GM04503 (cell line): ENCODE measurements around the gene CRNN.
A peak's percentile ranks its signal among the peaks of the same experiment; 100 is the strongest.

ENCODE experiments used
- DNase-seq: peaks from one replicate; pipeline ENCODE4 v3.0.0-alpha.2; 2012; ENCODE audit warnings: low read depth

CRNN gene

GRCh38 chr1:152419917-152420316 lies 5.9 kb upstream of the CRNN start:
- no peak for DNase-seq

- no peak for DNase-seq
These were observed 1.6 kb upstream of the CRNN start for GRCh38 chr1:152415454-152416227.

GRCh38 chr1:152412756-152413155 lies 1.3 kb downstream of the CRNN start:
- DNase-seq = no peak

- DNase-seq = no peak
These were observed 2.9 kb downstream of the CRNN start for GRCh38 chr1:152411134-152411533.

- DNase-seq = peak; percentile 5
These were observed 3.5 kb downstream of the CRNN start for GRCh38 chr1:152410599-152410998.

- no peak for DNase-seq
These were observed 4.0 kb downstream of the CRNN start for GRCh38 chr1:152410028-152410427.

GRCh38 chr1:152408664-152409063 lies 5.4 kb downstream of the CRNN start:
- no peak for DNase-seq

GRCh38 chr1:152398812-152399698 lies 15.0 kb downstream of the CRNN start:
- no peak for DNase-seq

- DNase-seq = no peak
These were observed 16.6 kb downstream of the CRNN start for GRCh38 chr1:152397474-152397873.

GRCh38 chr1:152394151-152394550 lies 19.9 kb downstream of the CRNN start:
- DNase-seq = no peak

- no peak for DNase-seq
These were observed 21.2 kb downstream of the CRNN start for GRCh38 chr1:152392909-152393308.

GRCh38 chr1:152388889-152389288 lies 25.2 kb downstream of the CRNN start:
- DNase-seq = no peak

GRCh38 chr1:152386940-152387339 lies 27.1 kb downstream of the CRNN start:
- DNase-seq = no peak

- DNase-seq = no peak
These were observed 33.1 kb downstream of the CRNN start for GRCh38 chr1:152380932-152381331.

- DNase-seq = no peak
These were observed 39.6 kb downstream of the CRNN start for GRCh38 chr1:152374451-152374850.

- no peak for DNase-seq
These were observed 41.4 kb downstream of the CRNN start for GRCh38 chr1:152372672-152373071.

GRCh38 chr1:152367436-152367835 lies 46.6 kb downstream of the CRNN start:
- no peak for DNase-seq

GRCh38 chr1:152359906-152360305 lies 54.2 kb downstream of the CRNN start, which contains the start of gene FLG2:
Gene FLG2, minus strand, starts transcription at chr1:152360006. Its CDS starts 1,122 bp downstream, at chr1:152358884.
- no peak for DNase-seq
